ENCODE measurements around the gene CDC42BPG. TPM values are rescaled to one million over a fixed set of nuclear protein-coding genes. Genes with fewer than 3 reads are reported as not detected.

The CDC42BPG gene
- total RNA-seq, 3 donors from 2014 or later = 5.9 to 14.9 TPM; not detected in 1

DNA sequence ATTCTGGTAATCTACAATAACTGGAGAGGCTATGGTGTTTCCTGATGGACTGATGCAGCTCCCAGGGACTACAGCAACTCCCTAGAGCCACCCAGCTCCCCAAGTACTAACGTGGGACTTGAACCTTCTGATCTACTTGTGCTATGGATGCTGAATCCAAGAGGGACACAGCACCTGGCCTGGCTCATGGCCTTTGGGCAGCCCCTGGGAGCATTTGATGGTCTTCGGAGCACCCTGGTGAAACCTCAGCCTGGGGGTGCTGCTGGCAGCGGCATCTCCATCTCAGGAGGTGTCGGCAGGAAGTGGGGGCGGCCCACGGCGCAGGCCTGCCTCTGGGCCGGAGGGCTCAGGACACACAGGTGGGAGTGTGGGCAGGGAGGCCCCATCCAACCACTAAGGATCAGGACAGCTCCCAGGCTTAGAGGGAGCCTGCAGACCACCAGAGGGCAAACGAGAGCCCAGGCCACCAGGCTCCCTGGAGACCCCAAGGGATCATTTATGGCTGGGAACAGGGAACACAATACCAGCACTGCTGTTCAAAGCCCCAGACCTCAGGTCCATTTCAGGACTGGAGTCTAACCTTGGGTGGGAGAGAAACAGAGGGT, 25.2 kb upstream of the CDC42BPG start:
- Histone ChIP-seq H3K4me3 (peak overlapping the region in 1 of 3 donors; percentile 25), H3K36me3 (no peaks in the 10 kb centered on the region), H3K27ac (peak overlapping the region; percentile 68 to 75), H3K27me3 (no peaks in the 10 kb centered on the region), H3K9me3 (no peaks in the 10 kb centered on the region), H3K4me1 (peaks cover 13 to 28% of the 10 kb centered on the region in 2 donors)
- TF ChIP-seq POLR2A (IDR thresholded peaks at IDR 0.05) (no peak), POLR2AphosphoS5 (IDR thresholded peaks at IDR 0.05) (no peak)
- TF ChIP-seq, protein P1, sequence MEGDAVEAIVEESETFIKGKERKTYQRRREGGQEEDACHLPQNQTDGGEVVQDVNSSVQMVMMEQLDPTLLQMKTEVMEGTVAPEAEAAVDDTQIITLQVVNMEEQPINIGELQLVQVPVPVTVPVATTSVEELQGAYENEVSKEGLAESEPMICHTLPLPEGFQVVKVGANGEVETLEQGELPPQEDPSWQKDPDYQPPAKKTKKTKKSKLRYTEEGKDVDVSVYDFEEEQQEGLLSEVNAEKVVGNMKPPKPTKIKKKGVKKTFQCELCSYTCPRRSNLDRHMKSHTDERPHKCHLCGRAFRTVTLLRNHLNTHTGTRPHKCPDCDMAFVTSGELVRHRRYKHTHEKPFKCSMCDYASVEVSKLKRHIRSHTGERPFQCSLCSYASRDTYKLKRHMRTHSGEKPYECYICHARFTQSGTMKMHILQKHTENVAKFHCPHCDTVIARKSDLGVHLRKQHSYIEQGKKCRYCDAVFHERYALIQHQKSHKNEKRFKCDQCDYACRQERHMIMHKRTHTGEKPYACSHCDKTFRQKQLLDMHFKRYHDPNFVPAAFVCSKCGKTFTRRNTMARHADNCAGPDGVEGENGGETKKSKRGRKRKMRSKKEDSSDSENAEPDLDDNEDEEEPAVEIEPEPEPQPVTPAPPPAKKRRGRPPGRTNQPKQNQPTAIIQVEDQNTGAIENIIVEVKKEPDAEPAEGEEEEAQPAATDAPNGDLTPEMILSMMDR (IDR thresholded peaks at IDR 0.05) = no peak
- no peak for DNase-seq (ENCODE audit: low spot score in 2 of 2)
- intact Hi-C loops (cut with DNase I; ENCODE audit: low total_unique reads) = no loop called here

DNA sequence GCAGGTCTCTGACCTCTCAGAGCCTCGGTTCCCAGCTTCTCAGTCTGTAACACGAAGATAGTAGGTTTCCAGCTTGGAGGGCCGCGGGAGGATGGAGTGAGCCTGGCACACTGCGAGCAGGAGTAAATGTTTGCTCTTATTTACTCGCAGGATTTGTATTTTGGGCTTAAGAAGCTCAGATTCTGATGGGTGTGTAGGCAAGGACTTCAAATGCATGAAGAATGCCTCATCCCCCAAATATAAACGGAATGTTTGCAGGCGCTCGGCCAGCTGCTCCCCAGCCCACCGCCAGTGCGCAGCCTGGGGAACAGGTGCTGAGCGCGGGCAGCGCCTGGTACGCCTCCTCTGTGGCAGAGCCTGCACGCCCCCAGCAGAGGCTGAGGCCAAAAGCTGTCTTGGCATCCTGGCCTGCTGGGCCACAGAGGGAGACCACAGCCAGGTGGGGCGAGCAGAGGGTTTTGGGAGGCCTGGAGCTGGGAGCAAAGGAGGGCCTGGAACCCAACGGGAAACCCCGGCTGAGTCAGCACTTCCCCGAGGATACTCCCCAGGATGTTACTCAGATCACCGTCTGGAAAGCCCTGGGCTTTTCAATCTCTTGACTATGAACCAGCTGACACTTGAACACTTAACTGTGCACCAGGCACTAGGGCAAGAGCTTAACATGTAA, 24.6 kb upstream of the CDC42BPG start:
- no peak for DNase-seq (ENCODE audit: low spot score in 2 of 2)
- no peaks in the 10 kb centered on the region for H3K27me3 ChIP-seq
- TF ChIP-seq POLR2AphosphoS5 (IDR thresholded peaks at IDR 0.05) (no peak), POLR2A (IDR thresholded peaks at IDR 0.05) (no peak)
- TF ChIP-seq, protein P1 (IDR thresholded peaks at IDR 0.05) = no peak
- peak overlapping the region in 1 of 3 donors; percentile 16 for H3K4me3 ChIP-seq
- H3K4me1 ChIP-seq = peaks cover 20 to 33% of the 10 kb centered on the region in 2 donors
- H3K27ac ChIP-seq = peak overlapping the region; percentile 68 to 75
- no peaks in the 10 kb centered on the region for H3K36me3 ChIP-seq
- intact Hi-C loops (cut with DNase I; ENCODE audit: low total_unique reads) = no loop called here
- no peaks in the 10 kb centered on the region for H3K9me3 ChIP-seq

- TF ChIP-seq POLR2A (IDR thresholded peaks at IDR 0.05) = no peak
- TF ChIP-seq POLR2AphosphoS5 (IDR thresholded peaks at IDR 0.05) = no peak
- TF ChIP-seq, protein P1 (IDR thresholded peaks at IDR 0.05) = no peak
- intact Hi-C loops (cut with DNase I; ENCODE audit: low total_unique reads) = no loop called here
- Histone ChIP-seq H3K36me3 (no peaks in the 10 kb centered on the region), H3K4me1 (peaks cover 30 to 44% of the 10 kb centered on the region in 2 donors), H3K4me3 (no peak overlapping the region), H3K27me3 (no peaks in the 10 kb centered on the region), H3K9me3 (no peaks in the 10 kb centered on the region), H3K27ac (peak overlapping the region; percentile 68 to 75)
- DNase-seq (ENCODE audit: low spot score in 2 of 2) = no peak
These were observed 23.5 kb upstream of the CDC42BPG start for GRCh38 chr11:64867748-64868462.

- intact Hi-C loops (cut with DNase I; ENCODE audit: low total_unique reads) = no loop called here
- Histone ChIP-seq H3K4me1 (peaks cover 30 to 53% of the 10 kb centered on the region in 2 donors), H3K36me3 (no peaks in the 10 kb centered on the region), H3K27ac (peak overlapping the region; percentile 48 to 80), H3K9me3 (no peaks in the 10 kb centered on the region), H3K4me3 (no peak overlapping the region), H3K27me3 (no peaks in the 10 kb centered on the region)
- no peak for TF ChIP-seq POLR2AphosphoS5 (IDR thresholded peaks at IDR 0.05)
- TF ChIP-seq, protein P1 (IDR thresholded peaks at IDR 0.05) = no peak
- TF ChIP-seq POLR2A (IDR thresholded peaks at IDR 0.05) = no peak
- no peak for DNase-seq (ENCODE audit: low spot score in 2 of 2)
These were observed 21.7 kb upstream of the CDC42BPG start for GRCh38 chr11:64866173-64866491.

All from breast epithelium (tissue), 4 donors.